Measurements from ENCODE around the gene TPK1. TPM values are rescaled to one million over a fixed set of nuclear protein-coding genes. Genes with fewer than 3 reads are reported as not detected.

TPK1 gene
- total RNA-seq, 1 donor from 2014 or later = 3.5 TPM

- peaks cover 5% of the 10 kb centered on the region for H3K27me3 Mint-ChIP-seq (ENCODE audit: low read depth)
- no peak overlapping the region for H3K27ac Mint-ChIP-seq (ENCODE audit: unreplicated experiment)
- H3K4me1 Mint-ChIP-seq (ENCODE audit: low read depth) = peaks cover 9% of the 10 kb centered on the region
- no peak for TF ChIP-seq CTCF (IDR thresholded peaks at IDR 0.05)
- H3K9me3 Mint-ChIP-seq (ENCODE audit: low read depth) = peaks cover 9% of the 10 kb centered on the region
- DNase-seq (ENCODE audit: low spot score) = no peak
- peaks cover 2% of the 10 kb centered on the region for H3K36me3 Mint-ChIP-seq (ENCODE audit: low read depth)
- no peak overlapping the region for H3K4me3 Mint-ChIP-seq (ENCODE audit: unreplicated experiment)
These were observed 87.9 kb downstream of the TPK1 start for GRCh38 chr7:144747936-144748335.

GRCh38 chr7:144738708-144739314 is 97.0 kb downstream of the TPK1 start:
- TF ChIP-seq CTCF (IDR thresholded peaks at IDR 0.05) = peak; percentile 89
- H3K9me3 Mint-ChIP-seq (ENCODE audit: low read depth) = no peaks in the 10 kb centered on the region
- no peak for DNase-seq (ENCODE audit: low spot score)
- H3K27me3 Mint-ChIP-seq (ENCODE audit: low read depth) = peaks cover 23% of the 10 kb centered on the region
- no peaks in the 10 kb centered on the region for H3K36me3 Mint-ChIP-seq (ENCODE audit: low read depth)
- H3K27ac Mint-ChIP-seq (ENCODE audit: unreplicated experiment) = no peak overlapping the region
- H3K4me1 Mint-ChIP-seq (ENCODE audit: low read depth) = no peaks in the 10 kb centered on the region
- no peak overlapping the region for H3K4me3 Mint-ChIP-seq (ENCODE audit: unreplicated experiment)

GRCh38 chr7:144738146-144738545 is 97.7 kb downstream of the TPK1 start:
- TF ChIP-seq CTCF (IDR thresholded peaks at IDR 0.05) = no peak
- Mint-ChIP-seq H3K27ac (ENCODE audit: unreplicated experiment) (no peak overlapping the region), H3K36me3 (ENCODE audit: low read depth) (no peaks in the 10 kb centered on the region), H3K27me3 (ENCODE audit: low read depth) (peaks cover 21% of the 10 kb centered on the region), H3K4me3 (ENCODE audit: unreplicated experiment) (no peak overlapping the region), H3K9me3 (ENCODE audit: low read depth) (no peaks in the 10 kb centered on the region), H3K4me1 (ENCODE audit: low read depth) (no peaks in the 10 kb centered on the region)
- no peak for DNase-seq (ENCODE audit: low spot score)

GRCh38 chr7:144736880-144737493 is 98.9 kb downstream of the TPK1 start:
- no peak for TF ChIP-seq CTCF (IDR thresholded peaks at IDR 0.05)
- no peak overlapping the region for H3K27ac Mint-ChIP-seq (ENCODE audit: unreplicated experiment)
- DNase-seq (ENCODE audit: low spot score) = no peak
- no peaks in the 10 kb centered on the region for H3K4me1 Mint-ChIP-seq (ENCODE audit: low read depth)
- no peak overlapping the region for H3K4me3 Mint-ChIP-seq (ENCODE audit: unreplicated experiment)
- no peaks in the 10 kb centered on the region for H3K36me3 Mint-ChIP-seq (ENCODE audit: low read depth)
- no peaks in the 10 kb centered on the region for H3K9me3 Mint-ChIP-seq (ENCODE audit: low read depth)
- peaks cover 17% of the 10 kb centered on the region for H3K27me3 Mint-ChIP-seq (ENCODE audit: low read depth)

- H3K4me1 Mint-ChIP-seq (ENCODE audit: low read depth) = no peaks in the 10 kb centered on the region
- no peak for DNase-seq (ENCODE audit: low spot score)
- H3K27ac Mint-ChIP-seq (ENCODE audit: unreplicated experiment) = no peak overlapping the region
- no peaks in the 10 kb centered on the region for H3K9me3 Mint-ChIP-seq (ENCODE audit: low read depth)
- TF ChIP-seq CTCF (IDR thresholded peaks at IDR 0.05) = no peak
- H3K27me3 Mint-ChIP-seq (ENCODE audit: low read depth) = peaks cover 13% of the 10 kb centered on the region
- H3K4me3 Mint-ChIP-seq (ENCODE audit: unreplicated experiment) = no peak overlapping the region
- H3K36me3 Mint-ChIP-seq (ENCODE audit: low read depth) = no peaks in the 10 kb centered on the region
These were observed 100.2 kb downstream of the TPK1 start for GRCh38 chr7:144735505-144736276.

All from chondrocyte (in vitro differentiated cells).